NCI-H1105 treated with DMSO at 0.1 percent for 48 hours (cell line): Measurements from ENCODE around the gene PIGP.
A peak's percentile ranks its signal among the peaks of the same experiment; 100 is the strongest.
"Not testable (repeated sequence)": the region's sequence is repeated elsewhere in the genome, so short reads cannot be mapped to it uniquely, and the experiment has no call there.

Source experiments
- DNase-seq: peaks from one replicate; lab custom pipeline; 2025; lab: John Stamatoyannopoulos, UW

PIGP gene

GRCh38 chr21:37072988-37073416 is at the start of gene PIGP, which contains the start of gene TTC3:
Gene PIGP, minus strand, starts transcription at chr21:37073071. Its CDS starts 556 bp downstream, at chr21:37072515.
Gene TTC3, plus strand, starts transcription at chr21:37073254. Its CDS starts 14,004 bp downstream, at chr21:37087258.
- peak; percentile 94 for DNase-seq

- no peak for DNase-seq
Observed at GRCh38 chr21:37119421-37120218, 46.7 kb upstream of the PIGP start.

- no peak for DNase-seq
Observed at GRCh38 chr21:37118187-37118826, 45.4 kb upstream of the PIGP start.

GRCh38 chr21:37117204-37117603 is 44.3 kb upstream of the PIGP start:
- DNase-seq, result no peak

GRCh38 chr21:37116459-37116858 is 43.6 kb upstream of the PIGP start:
- not testable (repeated sequence) for DNase-seq

GRCh38 chr21:37114301-37114700 is 41.4 kb upstream of the PIGP start:
- DNase-seq, result not testable (repeated sequence)

- not testable (repeated sequence) for DNase-seq
Observed at GRCh38 chr21:37111029-37111428, 38.2 kb upstream of the PIGP start.

GRCh38 chr21:37106998-37107397 is 34.1 kb upstream of the PIGP start:
- no peak for DNase-seq

- DNase-seq, result not testable (repeated sequence)
Observed at GRCh38 chr21:37102746-37103145, 29.9 kb upstream of the PIGP start.

- no peak for DNase-seq
Observed at GRCh38 chr21:37101384-37101783, 28.5 kb upstream of the PIGP start.

- no peak for DNase-seq
Observed at GRCh38 chr21:37100316-37100715, 27.4 kb upstream of the PIGP start.

- DNase-seq, result no peak
Observed at GRCh38 chr21:37098751-37099150, 25.9 kb upstream of the PIGP start.

- DNase-seq, result no peak
Observed at GRCh38 chr21:37095821-37096220, 22.9 kb upstream of the PIGP start.

- DNase-seq, result no peak
Observed at GRCh38 chr21:37093977-37094376, 21.1 kb upstream of the PIGP start.

GRCh38 chr21:37088186-37088735 is 15.4 kb upstream of the PIGP start:
- no peak for DNase-seq

GRCh38 chr21:37087188-37087587 is 14.3 kb upstream of the PIGP start:
- DNase-seq, result no peak

GRCh38 chr21:37085726-37086125 is 12.9 kb upstream of the PIGP start:
- DNase-seq, result no peak

- DNase-seq, result no peak
Observed at GRCh38 chr21:37082856-37083528, 10.1 kb upstream of the PIGP start.

GRCh38 chr21:37082375-37082774 is 9.5 kb upstream of the PIGP start:
- no peak for DNase-seq

- no peak for DNase-seq
Observed at GRCh38 chr21:37079211-37079824, 6.4 kb upstream of the PIGP start.

GRCh38 chr21:37077403-37077802 is 4.5 kb upstream of the PIGP start:
- no peak for DNase-seq
